SIG-M5 treated with dmso at 0.1 percent for 504 hours (cell line): ENCODE data around the gene TLR10.
"Not testable (repeated sequence)": the region's sequence is repeated elsewhere in the genome, so short reads cannot be mapped to it uniquely, and the experiment has no call there.

Experiments
- DNase-seq: peaks from one replicate; lab custom pipeline; 2025; ENCODE audit not compliant: unreplicated experiment; lab: John Stamatoyannopoulos, UW

The TLR10 gene

GRCh38 chr4:38768968-38769394 is 13.8 kb downstream of the TLR10 start:
- peak; percentile 51 for DNase-seq

DNA sequence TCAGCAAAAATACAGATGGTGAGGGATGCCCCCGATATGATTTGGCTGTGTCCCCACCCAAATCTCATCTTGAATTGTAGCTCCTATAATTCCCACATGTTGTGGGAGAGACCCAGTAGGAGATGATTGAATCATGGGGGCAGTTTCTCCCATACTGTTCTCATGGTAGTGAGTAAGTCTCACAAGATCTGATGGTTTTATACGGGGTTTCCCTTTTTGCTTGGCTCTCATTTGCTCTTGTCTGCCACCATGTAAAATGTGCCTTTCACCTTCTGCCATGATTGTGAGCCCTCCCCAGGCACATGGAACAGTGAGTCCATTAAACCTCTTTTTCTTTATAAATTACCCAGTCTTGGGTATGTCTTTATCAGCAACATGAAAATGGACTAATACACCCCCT is 15.8 kb downstream of the TLR10 start:
- DNase-seq: not testable (repeated sequence)

- DNase-seq: no peak
Measured at GRCh38 chr4:38765382-38765781, 17.4 kb downstream of the TLR10 start.

DNA sequence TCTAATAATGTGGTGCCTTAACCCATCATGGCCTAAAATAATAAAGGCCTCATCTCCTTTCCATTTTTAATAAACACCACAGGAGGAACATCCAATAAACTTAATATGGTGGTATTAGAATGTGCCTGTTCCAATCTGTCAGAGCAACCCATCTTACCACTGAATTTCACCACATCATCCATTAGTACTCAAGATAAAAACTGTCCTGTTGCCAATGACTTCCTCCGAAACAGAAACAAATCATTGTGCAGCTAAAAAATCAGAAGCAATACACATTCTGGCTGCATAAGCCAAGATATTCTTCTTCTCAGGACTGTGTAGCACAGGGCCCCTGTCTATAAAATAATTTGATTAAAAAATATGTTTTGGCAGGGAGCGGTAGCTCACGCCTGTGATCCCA is 18.5 kb downstream of the TLR10 start:
- DNase-seq: no peak

DNA sequence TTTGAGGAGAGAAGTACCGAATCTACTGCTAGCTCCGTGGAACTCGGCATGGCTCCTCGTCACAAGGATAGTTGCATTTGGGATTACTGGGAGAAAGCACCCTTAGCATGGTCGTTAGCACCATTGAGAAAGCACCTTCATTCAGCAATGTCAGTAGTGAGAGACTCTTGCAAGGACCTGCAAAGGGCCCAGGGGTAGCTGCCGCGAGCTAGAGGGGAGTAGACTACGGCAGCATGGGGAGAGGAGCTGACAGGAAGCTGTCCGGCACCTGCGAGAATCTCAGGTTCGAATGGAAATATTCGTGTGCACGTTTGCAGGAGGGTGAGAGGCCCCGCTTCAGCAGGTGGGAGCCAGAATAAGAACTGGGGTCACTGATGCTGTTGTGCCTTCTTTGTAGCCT is 20.2 kb downstream of the TLR10 start:
- no peak for DNase-seq

GRCh38 chr4:38759790-38760122 is 23.0 kb downstream of the TLR10 start:
- no peak for DNase-seq

- peak; percentile 56 for DNase-seq
Measured at GRCh38 chr4:38759113-38759789, 23.5 kb downstream of the TLR10 start.

DNA sequence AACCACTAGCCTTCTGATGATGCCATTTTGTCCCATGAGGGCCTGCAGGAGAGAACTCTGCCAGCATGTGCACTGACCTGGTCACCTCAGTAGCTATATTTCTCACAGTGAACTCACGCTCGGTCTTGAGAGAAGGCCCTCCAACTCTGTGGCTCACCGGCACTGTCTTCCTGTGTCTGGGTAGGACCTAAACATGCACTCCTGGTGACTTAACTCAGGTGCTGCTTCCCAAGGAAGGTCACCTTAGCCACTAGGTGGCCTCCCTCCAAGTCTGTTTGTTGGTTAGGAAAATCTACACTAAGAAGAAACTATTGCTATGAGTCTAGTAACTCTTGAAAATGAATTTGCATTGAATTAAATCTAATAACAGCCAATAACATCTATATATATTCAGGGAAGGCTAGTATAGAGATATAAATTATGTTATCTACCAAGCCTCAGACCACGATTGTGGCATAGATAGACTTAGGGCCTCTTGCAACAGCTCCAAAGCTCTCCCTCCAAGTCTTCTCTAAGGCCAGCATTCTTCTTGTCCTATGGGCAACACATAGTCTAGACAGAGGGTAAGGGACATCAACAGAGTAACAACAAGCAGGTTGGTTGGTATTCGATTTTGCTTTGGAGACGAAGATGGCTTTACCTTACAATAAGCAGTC is 24.7 kb downstream of the TLR10 start:
- DNase-seq: no peak

- no peak for DNase-seq
Measured at GRCh38 chr4:38752941-38753806, 29.6 kb downstream of the TLR10 start.

GRCh38 chr4:38752372-38752940 is 30.3 kb downstream of the TLR10 start:
- DNase-seq: no peak

- no peak for DNase-seq
Measured at GRCh38 chr4:38751341-38752010, 31.3 kb downstream of the TLR10 start.

DNA sequence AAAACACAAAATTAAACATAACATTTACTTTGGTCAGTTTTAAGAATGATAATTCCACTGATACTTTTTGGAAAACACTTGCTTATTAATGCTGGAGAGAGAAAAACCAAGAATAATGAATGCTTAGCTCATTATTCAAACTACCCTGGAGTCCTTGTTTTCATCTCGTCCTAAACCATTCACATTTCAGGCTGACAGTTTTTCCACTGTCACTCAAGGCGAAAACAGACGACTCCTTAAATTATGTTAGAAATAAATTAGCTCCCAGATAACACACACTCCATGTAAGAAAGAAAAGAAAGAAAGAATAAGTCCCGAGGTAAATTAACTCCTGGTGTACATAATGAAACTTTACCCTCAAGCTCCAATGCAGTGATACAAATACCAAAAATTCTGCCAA is 33.5 kb downstream of the TLR10 start:
- no peak for DNase-seq

DNA sequence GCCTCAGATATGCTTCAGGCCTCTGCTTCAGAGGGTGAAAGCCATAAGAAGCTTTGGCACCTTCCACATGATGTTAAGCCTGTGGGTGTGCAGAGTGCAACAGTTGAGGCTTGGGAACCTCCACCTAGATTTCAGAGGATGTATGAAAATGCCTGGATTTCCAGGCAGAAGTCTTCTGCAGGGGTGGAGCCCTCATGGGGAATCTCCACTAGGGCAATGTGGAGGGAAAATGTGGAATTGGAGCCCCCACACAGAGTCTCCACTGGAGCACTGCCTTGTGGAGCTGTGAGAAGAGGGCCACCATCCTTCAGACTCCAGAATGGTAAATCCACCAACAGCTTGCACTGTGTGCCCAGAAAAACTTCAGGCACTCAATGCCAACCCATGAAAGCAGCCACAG is 35.2 kb downstream of the TLR10 start:
- no peak for DNase-seq

- DNase-seq: no peak
Measured at GRCh38 chr4:38745881-38746280, 36.9 kb downstream of the TLR10 start.

DNA sequence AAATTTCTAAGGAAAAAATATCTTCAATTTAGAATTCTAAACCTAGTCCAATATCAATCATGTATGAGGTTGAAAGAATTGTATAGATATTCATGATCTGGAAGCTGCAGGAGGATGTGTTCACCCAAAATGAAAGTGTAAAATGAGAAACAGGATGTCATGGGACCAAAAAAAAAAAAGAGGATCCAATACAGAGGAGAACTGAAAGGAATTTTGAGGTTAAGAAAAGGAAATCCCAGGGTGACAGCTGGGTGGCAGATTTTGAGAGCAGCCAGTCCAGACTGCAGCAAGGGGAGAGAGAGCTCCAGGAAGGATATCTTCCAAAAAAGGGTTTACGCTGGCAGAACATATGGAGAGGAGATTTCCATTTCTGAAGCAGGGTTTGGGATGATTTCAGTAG is 38.9 kb downstream of the TLR10 start:
- peak; percentile 21 for DNase-seq

DNA sequence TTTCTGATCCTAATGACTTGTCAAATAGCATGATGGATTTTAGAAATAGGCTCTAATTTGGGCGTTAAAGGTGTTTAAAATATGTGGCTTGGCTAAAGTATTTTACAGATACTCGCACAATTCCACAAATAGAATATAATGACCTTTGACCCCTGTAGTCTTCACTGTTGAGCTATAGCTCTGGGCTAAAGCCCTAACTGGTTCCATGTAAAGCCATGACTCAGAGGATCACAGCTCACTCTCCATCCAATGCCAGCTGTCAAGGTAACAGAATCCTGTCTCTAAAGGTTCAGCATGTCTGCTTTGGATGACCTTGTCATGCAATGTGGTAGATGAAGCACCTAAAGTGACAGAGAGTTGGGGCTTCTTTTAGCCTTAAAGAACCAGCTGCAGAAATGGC is 42.5 kb downstream of the TLR10 start:
- no peak for DNase-seq

DNA sequence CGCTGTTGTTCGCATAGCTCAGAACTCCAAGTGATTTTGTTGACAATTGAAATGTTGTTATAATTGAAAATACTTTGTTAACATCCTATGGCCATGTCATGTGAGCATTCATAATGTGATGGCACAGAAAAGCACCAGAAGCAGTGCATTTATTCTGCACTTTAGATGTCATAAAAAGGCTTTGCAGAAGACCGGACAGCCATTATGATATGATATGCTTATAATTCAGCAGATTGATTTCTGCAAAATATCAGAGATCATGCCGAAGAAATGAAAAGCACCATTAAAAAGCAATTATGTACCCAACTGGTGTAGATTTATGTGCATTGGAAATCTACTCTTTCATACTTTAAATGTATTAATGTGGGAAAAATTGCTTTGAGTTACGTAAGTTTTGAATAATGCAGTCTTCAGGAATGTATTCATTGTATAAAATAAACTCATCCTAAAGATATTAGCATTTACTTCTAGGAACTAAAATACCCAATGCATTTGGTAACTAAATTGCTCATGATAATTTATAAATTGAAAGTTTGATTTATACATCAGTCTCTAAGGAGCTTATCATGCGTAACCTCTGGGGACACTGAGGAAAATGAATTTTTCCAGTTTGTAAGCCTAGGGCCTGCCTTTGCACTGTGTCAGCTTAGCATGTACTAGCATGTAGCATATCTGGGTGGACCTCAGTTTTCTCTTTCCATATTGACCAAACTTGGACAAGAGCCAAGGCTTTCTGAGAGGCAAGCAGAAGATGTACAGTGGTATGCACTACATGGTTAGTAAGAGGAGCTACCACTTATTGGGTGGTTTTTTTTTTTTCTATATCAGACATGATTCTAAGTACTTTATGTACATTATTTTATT is 43.6 kb downstream of the TLR10 start:
- DNase-seq: no peak

DNA sequence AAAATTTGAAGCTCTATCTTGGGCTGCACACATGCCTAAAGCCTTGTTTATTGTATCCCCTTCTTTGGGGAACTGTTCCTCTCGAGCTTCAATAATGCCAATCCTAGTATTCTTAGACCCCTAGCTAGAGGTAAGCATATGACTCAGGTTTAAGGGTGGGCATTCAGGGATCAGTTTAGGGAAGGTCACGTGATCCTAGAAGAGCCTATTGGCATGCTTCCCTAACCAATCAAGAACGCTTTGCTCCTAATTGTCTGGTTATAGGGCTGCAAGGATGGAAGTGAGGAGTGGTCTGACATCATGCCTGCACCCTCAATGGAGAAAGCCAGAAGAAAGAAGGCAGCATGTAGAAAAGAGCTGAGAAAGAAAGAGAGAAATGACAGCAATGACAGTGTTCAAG is 46.9 kb downstream of the TLR10 start:
- no peak for DNase-seq

DNA sequence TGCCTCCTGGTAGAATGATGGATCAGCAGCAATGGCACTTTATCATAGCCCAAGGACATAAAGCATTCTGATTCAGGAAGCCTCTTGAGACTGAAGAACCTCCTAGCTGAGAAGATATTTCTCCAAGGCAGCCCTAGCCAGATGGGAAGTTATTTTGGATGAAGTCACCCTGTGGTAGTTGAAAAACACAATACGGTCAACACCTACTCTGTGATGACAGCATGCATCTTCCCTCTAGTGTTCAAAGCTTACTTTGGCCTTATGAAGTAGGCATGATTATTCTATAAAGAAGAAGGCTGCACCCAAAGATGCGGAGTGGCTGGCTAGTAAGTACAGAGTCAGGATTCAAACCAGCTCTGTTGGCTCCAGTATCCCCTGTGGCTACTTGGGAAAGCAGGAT is 47.9 kb downstream of the TLR10 start:
- no peak for DNase-seq

DNA sequence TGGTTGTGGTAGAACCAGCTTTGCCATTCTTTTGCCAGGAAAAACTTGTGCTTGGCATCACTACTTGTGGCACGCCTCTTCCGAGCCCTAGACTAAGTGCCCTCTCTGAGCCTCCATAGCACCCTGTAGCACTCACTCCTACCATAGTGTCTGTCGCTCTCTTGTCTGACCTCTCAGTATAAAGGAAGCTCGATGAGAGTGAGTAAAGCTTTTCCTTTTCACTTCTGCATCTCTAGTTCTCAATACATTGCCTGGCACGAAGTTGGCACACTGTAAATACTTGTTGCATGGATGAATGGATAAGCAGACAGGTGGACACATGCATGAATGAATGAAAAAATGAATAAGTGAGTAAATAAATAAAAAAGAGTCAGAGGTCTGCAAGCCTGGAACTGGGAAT is 48.3 kb downstream of the TLR10 start:
- DNase-seq: no peak
